HG02973 (cell line): ENCODE data around the gene KCNV2.
"Not testable (repeated sequence)": the region's sequence is repeated elsewhere in the genome, so short reads cannot be mapped to it uniquely, and the experiment has no call there.

Experiments
- ATAC-seq: cut with Tn5 transposase; IDR thresholded peaks from one replicate; pipeline ENCODE4 v1.9.1; 2021; ENCODE audit warnings: moderate library complexity; ENCODE audit not compliant: unreplicated experiment

The KCNV2 gene

DNA sequence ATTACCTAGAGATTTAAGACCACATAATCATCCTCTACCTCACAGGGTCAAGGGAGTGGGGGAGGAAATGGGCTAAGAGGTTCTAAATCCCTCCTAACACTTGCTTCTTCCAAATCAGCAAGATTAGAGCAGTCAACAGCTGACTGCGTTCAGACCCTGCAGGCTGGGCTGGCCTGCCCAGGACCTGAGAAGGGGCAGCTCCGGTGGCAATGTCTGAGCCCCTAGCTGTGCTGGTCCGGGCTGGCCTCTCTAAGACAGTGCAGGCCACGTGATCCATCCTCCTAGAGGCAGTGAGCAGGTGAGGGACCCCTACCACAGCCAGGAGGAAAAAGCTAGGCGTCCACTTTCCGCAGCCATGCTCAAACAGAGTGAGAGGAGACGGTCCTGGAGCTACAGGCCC is at the start of gene KCNV2:
KCNV2 (plus strand) TSS at position 126 of the 400 bp plus-strand sequence; CDS start at position 356, 230 bp downstream.
- no peak for ATAC-seq

DNA sequence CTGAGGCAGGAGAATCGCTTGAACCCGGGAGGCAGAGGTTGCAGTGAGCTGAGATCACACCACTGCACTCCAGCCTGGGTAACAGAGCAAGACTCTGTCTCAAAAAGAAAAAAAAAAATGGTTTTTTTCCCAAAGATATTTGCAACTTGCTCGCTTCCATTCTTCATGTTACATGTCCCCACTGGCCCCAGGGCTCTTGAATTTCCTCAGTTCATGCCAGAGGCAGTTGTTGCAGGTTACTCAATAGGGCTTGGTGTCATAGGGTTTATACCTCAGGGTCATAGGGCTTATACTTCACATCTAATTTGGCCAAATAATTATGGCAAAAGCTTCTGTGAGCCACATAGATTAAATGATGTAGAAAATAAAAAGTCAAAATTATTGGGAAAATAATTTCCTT is 44.1 kb upstream of the KCNV2 start:
- no peak for ATAC-seq

DNA sequence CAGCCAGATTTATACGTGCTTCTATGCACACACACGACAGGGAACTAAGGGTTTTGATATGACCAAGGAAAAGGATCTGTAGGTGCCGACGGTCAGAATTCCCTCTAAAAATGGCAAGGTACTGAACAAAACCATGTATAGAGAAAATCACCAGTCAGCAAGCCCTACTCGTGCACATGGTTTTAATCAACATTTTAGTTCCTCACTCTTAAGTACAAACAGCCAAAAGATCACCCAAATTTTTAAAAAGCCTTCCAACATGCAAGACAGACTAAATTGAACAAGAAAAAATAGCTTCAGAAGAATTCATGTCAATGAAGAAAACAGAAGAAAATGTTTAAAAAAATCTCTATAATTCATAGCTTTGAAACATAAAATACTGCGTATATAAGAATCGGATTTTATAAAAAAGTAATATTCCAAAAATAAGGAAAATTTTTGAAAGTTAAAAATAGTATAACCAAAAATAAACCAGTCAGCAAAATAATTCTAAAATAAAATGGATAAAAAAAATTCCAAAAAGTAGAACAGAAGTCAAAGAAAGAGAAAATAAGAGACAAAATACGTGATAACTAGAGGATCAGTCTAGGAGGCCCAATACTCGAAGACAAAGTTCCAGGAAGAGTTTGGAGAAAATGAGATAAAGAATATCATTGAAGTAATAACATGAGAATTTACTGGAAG is 43.0 kb upstream of the KCNV2 start:
- ATAC-seq, result no peak

DNA sequence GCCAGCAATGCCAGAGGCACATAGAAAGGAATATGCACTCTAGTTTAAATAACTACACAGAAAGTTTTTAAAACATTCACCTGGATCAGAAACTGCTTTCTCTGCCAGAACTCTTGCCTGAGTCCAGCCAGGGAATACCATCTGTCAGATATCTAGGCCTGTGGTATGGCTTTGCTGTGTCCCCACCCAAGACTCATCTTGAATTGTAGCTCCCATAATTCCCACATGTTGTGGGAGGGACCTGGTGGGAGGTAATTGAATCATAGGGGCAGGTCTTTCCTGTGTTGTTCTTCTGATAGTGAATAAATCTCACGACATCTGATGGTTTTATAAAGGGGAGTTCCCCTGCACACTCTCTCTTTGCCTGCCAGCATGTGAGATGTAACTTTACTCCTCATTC is 41.5 kb upstream of the KCNV2 start:
- ATAC-seq, result no peak

DNA sequence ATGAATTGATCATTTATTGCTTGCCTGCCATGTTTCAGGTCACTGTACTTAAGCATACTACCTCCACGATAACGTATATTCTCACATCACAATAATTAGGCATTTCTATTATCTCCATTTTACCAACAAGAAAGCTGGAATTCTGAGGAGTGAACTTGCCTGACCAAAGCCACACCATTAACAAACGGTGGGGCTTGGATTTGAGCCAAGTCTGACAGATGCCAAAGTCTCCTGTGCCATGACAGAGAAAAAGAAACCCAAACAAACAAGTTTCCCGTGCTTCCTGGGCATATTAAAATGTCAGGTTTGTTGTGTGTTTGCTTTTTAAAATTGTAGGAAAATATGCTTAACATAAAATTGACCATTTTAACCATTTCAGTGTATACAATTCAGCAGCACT is 40.8 kb upstream of the KCNV2 start:
- no peak for ATAC-seq

DNA sequence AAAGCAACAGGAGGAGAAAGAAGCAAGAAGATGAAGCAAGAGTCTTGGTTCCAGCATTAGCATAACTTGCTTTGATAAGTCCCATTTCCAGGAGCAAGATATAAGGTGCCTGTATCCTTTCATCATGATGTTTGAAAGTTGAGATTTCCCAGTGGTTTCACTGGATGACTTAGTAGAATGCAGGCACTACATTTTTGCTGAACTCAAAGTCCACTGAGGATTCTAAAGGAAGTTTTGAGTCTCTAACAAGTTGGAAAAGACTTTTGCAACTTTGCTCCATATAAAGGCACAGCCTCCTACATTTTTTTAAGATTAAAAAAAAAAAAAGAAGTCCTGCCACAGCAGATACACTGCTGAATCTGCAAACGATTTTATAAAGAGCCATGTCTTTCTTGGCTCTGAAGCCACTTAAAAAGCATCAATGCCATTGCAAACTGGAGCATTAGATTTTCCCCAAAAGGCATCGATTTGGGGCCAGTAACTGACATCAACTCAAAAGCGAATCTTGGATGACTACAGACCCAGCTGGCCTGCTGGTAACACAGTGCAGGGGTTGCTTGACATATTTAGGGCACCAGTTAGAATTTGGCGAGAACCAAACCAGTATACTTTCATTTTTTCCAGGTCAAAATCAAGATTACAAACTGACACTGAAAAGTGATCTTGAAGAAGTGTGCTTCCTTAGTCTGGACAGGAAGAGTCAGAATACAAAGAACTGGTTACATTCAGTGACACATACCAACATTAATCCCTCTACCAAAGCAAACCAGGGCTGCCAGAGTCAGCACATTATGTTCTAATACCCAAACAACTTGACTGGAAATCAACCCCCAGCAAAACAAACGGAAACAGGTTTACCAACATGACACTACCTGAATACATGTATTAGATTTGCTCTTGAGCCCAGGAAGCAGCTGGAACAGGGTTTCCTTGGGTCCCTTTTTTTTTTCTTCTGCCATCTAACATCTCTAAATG is 39.1 kb upstream of the KCNV2 start:
- ATAC-seq, result no peak

DNA sequence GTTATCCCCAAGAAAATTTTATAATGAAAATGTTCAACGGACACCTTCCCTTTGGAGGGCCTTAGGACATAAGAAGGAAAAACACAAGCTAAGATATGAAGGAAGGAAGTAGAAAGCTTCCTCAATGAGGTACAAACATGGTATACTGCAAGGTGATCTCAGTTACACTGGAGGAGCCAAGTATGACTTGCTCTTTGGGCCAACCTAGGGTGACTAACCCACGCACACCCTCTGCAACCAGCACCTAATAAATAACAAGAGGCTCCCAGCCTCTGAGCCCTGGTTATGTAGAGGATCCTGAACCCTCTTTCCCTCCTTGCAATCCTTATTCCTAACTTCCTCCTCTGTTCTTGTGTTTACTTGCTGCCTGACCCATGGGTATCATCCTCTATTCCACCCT is 38.3 kb upstream of the KCNV2 start:
- no peak for ATAC-seq

DNA sequence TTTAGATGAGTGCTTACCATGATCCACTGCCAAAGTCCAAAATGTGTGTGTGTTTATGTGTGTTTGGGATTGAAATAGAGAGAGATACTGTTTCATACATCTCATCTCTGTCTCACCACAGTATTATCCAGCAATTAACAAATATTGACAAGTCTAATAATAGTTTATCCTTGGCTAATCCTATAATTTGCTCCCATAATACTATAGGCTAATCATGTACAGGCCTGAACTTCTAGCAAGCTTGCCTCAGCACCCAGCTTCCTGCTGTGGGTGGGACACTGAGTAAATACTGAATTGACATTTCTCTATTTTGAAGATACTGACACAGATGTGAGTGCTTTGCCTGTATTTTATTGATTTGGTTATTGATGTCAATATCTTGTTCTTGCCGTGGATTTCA is 35.3 kb upstream of the KCNV2 start:
- ATAC-seq, result no peak

DNA sequence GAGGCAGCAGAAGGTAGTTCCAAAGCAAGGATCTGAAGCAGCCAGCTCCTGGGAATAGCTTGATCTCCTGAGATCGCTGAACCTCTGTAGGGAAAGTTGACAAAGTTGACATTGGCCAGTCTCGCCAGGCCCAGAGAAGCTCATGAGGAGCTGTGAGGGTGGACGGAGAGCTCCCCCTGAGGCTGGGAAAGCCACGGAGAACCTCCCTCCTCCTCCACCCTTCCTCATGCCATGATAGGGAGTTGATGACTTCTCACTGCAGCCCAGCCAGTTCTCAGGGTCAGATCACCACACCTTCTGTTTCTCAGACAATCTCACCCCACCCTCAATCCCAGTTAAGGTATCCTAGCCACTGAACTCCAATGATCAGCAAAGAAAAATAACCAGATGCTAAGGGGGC is 30.4 kb upstream of the KCNV2 start:
- no peak for ATAC-seq

DNA sequence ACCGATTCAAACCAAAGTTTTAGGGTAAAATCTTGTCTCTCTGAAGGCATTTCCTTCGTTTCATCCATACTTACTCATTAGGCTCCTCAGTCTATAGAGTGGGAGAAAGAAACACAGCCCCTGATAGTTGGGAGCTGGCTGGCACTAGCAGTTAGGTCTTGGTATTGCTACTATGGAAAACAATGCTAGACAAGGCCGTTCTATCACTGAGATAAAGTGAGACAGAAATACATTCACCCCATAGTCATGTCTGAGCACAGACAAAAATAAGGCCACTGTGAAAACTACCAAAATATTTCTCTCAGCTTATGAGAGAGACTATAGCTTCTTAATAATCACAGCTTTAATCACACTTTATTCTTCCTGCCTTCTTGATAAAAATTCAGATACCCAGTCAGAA is 28.7 kb upstream of the KCNV2 start:
- ATAC-seq, result no peak

DNA sequence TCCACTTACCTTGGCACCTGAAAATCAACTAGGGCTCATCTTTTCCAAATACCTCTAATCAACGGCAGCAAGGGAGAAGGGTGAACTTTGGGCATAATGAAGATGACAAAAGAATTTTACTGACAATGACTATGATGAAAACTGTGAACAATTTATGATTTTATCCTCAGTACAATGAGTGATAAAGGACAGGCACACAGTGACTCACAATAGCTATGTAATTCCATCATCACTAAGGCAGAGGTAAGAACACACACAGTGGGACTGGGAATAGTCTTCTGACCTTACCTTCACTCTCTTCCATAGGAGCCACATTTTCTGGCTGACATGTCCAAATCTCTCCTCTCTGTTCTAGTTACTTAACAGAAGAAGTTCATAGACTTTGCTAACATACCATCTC is 26.1 kb upstream of the KCNV2 start:
- ATAC-seq, result no peak

DNA sequence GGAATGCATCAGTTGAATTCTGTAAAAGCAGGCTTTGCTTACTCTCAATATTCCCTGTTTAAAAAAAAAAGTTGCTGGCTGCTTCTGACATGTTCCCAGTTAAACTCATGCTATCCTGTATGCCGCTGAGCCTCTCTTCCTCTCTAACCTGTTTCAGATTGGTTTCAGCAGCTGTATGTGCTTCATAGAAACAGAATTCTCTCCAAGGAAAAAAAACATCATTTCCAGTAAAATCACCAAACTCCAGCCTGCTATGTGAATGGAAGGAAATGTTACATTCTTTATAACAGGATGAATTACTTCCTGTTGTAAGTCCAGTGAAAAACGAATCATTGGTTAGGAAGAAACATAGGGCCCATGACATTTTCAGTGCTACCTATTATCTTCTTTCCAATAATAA is 25.7 kb upstream of the KCNV2 start:
- no peak for ATAC-seq

DNA sequence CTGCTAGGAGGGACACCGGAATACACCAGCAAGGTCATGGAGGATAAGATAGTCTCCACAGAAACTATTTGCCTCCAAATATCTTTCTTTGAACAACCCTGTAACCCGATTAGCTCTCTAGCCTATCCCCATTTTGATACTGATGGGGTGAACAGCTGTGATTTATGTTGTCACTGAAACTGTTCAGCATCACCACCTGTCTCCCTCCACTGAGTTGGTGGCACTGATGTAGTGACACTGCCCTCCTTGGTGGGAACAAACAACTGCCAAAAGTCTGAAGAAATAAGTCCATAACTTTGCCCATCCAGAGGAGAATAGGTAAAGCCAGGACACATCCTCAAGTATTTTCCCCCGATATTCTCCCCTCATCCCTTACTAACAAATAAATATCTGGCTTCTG is 24.3 kb upstream of the KCNV2 start:
- ATAC-seq, result no peak

DNA sequence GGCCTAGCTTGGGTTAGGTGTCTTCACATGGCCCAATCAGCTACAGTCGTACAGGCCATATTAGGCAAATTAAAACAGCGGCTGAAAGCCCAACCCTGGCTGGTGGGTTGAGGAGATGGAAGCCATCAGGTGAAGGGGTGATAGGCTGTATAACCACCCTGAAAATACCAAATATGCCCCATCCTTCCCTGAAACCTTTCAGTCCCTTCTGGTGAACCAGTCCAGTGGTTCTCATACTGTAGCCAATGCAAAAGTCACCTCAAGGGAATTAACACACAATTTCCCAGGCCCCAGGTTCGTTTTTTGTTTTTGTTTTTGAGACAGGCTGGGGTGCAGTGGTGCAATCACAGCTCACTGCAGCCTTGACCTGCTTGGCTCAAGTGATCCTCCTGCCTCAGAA is 19.8 kb upstream of the KCNV2 start:
- ATAC-seq, result no peak

DNA sequence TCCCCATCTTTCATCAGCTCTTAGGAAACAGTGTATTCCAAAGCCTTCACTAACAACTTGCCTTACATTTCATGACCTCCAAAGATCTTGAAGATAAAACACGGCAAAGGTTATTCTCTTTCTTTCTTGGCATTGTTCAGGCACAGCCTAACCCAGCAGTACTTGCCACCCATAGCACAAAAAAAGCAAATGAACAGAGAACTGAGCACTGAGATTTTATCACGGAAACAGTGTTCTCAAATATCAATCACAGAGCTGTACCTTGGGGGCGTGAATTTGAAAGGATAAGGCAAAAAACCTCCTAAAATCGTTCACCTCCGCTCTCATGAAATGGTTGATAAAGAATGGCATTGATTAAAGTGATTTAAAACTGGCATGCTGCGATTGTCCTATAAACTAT is 16.9 kb upstream of the KCNV2 start:
- ATAC-seq, result no peak

DNA sequence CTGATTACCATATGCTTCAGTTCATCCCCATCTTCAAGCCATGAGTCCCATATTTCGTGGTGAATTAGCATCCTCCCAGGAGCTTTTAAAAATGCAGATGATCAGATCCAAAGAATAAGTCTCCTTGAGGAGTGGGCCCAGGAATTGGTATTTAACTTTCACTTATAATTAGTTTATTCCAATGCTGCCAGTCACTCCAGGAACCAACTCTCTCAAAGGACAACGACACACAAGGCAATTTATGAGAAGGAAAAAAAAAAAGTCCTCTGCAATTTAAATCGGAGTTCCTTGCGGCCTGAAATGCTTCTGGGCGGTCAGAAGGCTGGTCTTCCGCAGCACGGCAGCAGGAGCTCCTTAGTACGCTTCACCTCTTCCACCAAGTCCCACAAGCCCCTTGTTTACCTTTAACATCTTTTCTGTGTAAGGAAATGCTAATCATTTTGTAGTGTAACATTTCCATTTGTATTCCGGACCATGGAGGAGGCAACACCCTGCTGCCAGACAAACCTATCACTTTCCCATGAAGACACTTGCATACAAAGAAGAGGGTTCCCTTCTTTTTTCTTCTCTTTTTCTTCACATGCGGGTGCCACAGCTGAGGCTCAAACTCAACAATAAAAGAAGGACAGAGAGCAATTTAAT is 16.3 kb upstream of the KCNV2 start:
- ATAC-seq, result no peak

DNA sequence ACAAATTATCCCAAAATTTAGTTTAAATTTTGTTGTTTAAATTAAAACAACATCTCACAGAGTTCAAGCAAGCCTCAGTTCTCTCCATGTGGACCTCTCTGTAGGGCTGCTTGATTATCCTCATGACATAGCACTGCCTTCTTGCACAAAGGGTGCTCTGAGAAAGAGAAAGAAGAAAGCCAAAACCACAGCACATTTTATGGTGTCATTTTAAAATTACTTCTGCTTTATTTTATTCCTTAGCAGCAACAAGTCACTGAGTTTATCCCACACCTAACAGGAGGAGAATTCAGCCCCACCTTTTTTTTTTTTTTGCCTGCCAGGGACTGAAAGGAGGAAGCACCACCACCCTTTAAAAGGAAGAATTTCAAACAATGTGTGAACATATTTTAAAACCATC is 12.8 kb upstream of the KCNV2 start:
- ATAC-seq, result no peak

DNA sequence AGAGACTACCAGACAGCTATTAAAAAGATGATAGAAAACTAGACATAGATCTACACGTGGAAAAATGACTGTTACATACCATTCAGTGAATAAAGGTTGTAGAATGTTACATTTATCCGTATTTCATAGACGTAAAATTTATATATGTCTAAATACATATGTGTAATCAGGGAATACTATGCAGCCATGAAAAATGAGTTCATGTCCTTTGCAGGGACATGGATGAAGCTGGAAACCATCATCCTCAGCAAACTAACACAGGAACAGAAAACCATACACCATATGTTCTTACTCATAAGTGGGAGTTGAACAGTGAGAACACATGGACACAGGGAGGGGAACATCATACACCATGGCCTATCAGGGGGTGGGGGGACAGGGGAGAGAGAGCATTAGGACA is 10.1 kb upstream of the KCNV2 start:
- ATAC-seq, result not testable (repeated sequence)

DNA sequence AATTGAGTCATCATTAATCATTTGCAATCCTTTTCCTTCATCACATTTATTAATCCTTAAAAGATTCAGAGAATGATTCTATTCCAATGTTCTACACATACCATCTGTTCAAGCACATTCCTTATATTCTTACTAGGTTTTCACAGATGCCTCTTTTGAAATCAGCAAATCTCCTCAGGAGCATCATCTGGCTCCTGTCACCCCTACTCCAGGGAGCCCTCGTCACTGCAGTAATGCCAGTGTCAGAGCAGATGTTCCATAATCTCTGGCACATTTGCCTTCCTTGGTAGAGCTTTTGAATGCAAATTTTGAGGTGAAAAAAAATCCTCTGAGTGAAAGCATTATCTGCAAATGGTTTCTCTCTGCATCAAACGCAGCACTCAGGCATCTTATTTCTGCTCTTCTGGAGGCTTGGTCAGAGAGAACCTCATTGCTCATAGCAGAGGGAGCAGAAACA is 7.6 kb upstream of the KCNV2 start:
- ATAC-seq, result no peak

DNA sequence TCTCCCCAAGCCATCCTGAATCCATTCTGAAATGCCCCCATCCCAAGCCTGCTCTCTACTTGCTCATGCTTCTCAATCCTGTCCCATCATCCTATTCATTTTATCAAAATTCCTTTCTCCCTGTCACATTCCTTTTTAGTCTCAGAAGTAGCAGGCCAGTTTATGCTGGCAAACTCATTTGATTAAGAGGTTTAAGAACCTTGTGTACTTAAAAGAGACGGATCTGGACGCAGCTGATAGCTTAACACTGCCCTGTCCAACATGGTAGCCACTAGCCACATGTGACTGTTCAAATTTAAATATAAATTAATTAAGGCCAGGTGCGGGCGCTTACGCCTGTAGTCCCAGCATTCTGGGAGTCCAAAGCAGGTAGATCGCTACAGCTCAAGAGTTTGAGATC is 5.6 kb upstream of the KCNV2 start:
- no peak for ATAC-seq

DNA sequence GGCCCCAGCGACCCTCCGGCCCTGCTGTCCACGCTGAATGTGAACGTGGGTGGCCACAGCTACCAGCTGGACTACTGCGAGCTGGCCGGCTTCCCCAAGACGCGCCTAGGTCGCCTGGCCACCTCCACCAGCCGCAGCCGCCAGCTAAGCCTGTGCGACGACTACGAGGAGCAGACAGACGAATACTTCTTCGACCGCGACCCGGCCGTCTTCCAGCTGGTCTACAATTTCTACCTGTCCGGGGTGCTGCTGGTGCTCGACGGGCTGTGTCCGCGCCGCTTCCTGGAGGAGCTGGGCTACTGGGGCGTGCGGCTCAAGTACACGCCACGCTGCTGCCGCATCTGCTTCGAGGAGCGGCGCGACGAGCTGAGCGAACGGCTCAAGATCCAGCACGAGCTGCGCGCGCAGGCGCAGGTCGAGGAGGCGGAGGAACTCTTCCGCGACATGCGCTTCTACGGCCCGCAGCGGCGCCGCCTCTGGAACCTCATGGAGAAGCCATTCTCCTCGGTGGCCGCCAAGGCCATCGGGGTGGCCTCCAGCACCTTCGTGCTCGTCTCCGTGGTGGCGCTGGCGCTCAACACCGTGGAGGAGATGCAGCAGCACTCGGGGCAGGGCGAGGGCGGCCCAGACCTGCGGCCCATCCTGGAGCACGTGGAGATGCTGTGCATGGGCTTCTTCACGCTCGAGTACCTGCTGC is 839 bp downstream of the KCNV2 start:
- ATAC-seq, result no peak
